CD4-positive, alpha-beta T cell treated with Interleukin-1 beta for 1 hour (primary cell): ENCODE data around the gene ZNF408.
"Not testable (repeated sequence)": the region's sequence is repeated elsewhere in the genome, so short reads cannot be mapped to it uniquely, and the experiment has no call there.

Experiments
- DNase-seq, 2 donors: peaks; one replicate each; pipeline ENCODE4 v3.0.0-alpha.2; 2020 to 2022

Gene ZNF408

DNA sequence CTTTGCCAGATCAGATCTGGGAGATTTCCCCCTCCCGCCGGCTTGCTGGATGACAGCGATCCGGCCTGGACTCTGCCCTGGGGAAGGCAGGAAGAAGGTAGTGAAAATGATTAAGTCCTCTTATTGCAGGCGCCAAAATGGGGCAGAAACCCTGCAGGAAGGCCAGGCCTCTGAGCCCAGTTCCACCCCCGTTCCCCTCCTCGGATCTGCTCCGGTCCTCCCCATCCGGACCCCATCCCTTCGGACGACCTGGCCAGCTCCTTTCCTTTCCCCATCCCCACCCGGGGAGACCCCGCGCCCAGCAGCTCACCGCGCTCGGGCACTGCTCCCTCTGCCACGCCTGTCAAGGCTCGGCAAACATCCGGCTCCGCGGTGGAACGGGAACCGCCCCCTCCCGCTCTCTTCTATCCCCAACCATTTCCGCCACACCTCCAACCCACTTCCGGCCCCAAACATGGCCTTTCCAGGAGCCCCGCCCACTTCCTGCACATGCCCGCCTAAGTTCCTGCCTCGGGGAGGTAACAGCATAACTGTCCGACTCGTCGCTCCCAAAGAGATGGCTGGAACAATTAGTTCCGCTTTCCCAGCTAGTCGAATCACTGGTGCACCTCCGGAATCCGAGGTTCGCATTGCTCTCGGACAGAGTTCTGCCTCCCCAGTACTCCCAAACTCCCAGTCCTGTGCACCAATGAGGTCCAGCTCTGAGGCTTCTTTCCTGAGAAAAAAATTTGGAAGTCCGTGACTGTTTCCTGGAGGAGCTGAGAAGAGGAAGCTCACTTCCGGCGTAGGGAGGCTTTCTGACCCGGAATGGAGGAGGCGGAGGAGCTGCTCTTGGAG, at the start of gene ZNF408, which contains the start of gene ARHGAP1:
TSS of gene ZNF408 (plus strand) at position 791 of the 837 bp plus-strand sequence. CDS start at position 808, 17 bp downstream.
TSS of gene ARHGAP1 (minus strand) at position 379 of the 837 bp plus-strand sequence. CDS start 4,512 bp downstream, outside the sequence.
- peak; percentile 98 to 99 for DNase-seq

GRCh38 chr11:46655631-46656030, 45.2 kb upstream of the ZNF408 start:
- no peak for DNase-seq

DNA sequence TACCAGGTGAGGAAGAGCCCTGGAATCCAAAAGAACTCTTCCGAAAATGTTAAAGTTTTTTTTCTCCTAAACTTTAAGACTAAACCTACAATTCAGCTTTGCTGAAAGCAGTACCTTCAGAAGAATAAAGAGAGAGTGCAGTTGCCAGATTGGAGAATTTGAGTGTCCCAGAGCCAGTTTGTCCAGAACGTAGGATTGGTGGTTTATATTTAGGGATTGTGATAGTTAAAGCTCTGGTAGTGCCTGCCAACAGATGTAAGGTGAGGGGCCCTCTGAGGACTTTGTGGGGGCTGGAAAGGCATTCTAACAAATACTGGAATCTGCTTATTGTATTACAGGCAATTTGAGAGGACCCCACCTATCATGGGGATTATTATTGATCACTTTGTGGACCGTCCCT, 43.6 kb upstream of the ZNF408 start:
- no peak for DNase-seq

- no peak for DNase-seq
These were observed 42.6 kb upstream of the ZNF408 start for GRCh38 chr11:46658259-46658658.

- no peak for DNase-seq
These were observed 40.9 kb upstream of the ZNF408 start for GRCh38 chr11:46659908-46660307.

DNA sequence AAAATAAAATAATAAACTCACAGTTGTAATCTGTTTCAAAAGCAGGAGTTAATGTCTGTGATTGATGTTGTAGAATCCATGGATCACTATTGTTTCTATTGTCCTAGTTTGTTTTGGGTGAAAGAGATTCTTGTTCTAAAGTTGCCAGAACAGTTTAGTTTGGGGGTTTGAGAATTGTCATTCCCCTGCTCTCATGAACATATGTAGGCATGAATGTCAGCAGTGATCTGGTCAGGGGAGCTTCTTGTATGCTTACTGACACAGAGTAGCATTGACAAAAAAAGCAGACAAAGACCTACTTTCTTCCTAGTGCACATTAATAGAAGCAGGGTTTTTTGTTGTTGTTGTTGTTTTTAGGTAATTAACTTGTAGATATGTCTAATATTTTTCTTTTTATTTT, 39.0 kb upstream of the ZNF408 start:
- no peak for DNase-seq

- no peak for DNase-seq
These were observed 38.5 kb upstream of the ZNF408 start for GRCh38 chr11:46662366-46662765.

DNA sequence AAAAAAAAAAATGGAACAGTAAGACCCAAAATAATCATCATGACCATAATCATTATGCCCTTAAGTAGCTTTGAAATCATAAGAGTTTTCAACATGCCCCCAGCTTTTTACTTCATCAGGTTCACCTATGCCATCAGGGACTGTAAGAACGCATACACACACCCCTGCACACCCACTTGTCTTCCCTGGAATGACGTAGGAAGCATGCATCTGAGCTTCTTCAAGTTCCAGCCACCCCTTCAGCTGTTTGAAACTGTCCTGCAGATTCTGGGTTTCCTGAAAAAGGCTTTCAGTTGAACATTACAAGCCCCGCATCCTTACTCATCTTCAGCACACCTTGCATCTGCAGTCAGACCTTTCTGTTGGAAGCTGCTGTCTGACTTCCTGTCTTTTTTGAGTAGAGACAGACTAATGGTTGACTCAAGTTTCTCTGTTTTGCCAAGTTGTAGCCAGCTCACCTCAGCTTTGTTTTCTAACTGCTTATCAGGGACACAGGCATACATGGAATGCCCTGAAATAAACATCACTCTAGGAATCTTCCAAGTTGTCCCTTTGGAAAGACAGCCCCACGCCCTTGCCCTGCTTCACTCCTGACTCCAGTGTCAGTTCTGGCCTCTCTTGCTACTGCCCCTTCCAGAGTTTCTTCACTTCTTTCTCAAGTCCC, 37.4 kb upstream of the ZNF408 start:
- DNase-seq, result no peak

GRCh38 chr11:46664612-46665011, 36.2 kb upstream of the ZNF408 start:
- no peak for DNase-seq

- DNase-seq, result no peak
These were observed 35.5 kb upstream of the ZNF408 start for GRCh38 chr11:46665356-46665755.

GRCh38 chr11:46666516-46666915, 34.3 kb upstream of the ZNF408 start:
- no peak for DNase-seq

DNA sequence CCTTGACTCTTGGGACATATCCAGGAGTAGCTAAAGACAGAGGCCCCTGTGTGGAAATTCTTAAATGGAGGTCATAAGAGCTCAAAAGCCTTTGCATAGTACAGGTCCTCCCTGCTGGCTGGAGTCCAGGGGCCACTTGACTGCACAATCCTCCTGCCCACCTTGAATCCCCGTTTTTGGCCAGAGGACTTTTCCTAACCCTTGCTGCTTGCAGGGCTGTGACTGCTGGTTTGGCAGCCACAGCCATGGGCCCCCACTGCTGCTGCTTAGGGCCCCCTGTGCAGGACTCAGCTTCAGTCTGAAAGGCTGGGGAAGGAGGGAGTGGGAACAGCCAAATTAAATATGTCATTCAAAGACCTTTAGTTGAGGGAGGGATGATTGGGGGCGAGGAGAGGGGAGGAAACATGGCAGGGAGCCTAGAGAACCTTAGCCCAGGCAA, 33.8 kb upstream of the ZNF408 start:
- DNase-seq, result no peak

GRCh38 chr11:46668480-46669085, 32.2 kb upstream of the ZNF408 start:
- DNase-seq, result no peak

GRCh38 chr11:46669711-46670139, 31.1 kb upstream of the ZNF408 start:
- no peak for DNase-seq

- DNase-seq, result not testable (repeated sequence)
These were observed 30.3 kb upstream of the ZNF408 start for GRCh38 chr11:46670521-46670920.

- no peak for DNase-seq
These were observed 28.9 kb upstream of the ZNF408 start for GRCh38 chr11:46671958-46672315.

GRCh38 chr11:46672381-46672839, 28.4 kb upstream of the ZNF408 start:
- no peak for DNase-seq

GRCh38 chr11:46673713-46674462, 26.9 kb upstream of the ZNF408 start:
- no peak for DNase-seq

- DNase-seq, result peak in 1 of 2 donors; percentile 16
These were observed 26.2 kb upstream of the ZNF408 start for GRCh38 chr11:46674463-46675287.

- DNase-seq, result peak in 1 of 2 donors; percentile 18
These were observed 25.5 kb upstream of the ZNF408 start for GRCh38 chr11:46675288-46675851.

DNA sequence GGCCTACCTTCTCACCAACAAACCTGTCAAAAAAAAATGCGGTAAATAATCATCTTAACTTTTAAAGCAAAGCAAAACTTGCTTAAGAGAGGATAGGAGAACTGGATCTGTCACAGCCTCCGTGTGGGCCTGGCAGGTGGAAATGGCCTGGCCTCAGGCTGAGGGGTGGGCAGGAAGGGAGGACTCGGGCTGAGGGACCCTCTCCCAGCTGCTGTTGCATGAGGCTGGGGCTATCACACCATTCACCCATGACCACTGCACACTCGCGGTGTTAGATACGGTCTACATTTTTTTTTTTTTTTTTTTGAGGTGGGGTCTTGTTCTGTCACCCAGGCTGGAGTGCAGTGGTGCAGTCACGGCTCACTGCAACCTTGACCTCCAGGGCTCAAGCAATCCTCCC, 24.9 kb upstream of the ZNF408 start:
- DNase-seq, result no peak
